T-helper 2 cell treated with Interferon-gamma antibody and Interleukin-4, amounts not matched to agents 100 ng/mL and 5 ng/mL, for 36 hours (primary cell): ENCODE measurements around the gene UBR3. TPM values are rescaled to one million over a fixed set of nuclear protein-coding genes. Genes with fewer than 3 reads are reported as not detected.

ENCODE experiments used
- intact Hi-C: fragments of 100-400 bp; cut with micrococcal nuclease; formaldehyde crosslinking; loops from one replicate; pipeline ENCODE4 v1.15.1; 2023
- total RNA-seq: library from RNA; stranded (reverse); gene quantifications from 2 replicates; pipeline ENCODE4 v1.2.3, GENCODE V29; 2022

UBR3 gene
- total RNA-seq, 1 donor from 2014 or later: 26.7 TPM

GRCh38 chr2:170044751-170045478 lies 217.7 kb downstream of the UBR3 start:
- intact Hi-C loops: no loop called here

- intact Hi-C loops: no loop called here
These were observed 220.2 kb downstream of the UBR3 start for GRCh38 chr2:170047331-170048065.

- intact Hi-C loops: no loop called here
These were observed 224.9 kb downstream of the UBR3 start for GRCh38 chr2:170052151-170052550.

- intact Hi-C loops: no loop called here
These were observed 227.7 kb downstream of the UBR3 start for GRCh38 chr2:170054997-170055396.

- intact Hi-C loops: no loop called here
These were observed 229.6 kb downstream of the UBR3 start for GRCh38 chr2:170056900-170057299.

GRCh38 chr2:170063456-170064235 lies 236.4 kb downstream of the UBR3 start:
- intact Hi-C loops: no loop called here

- intact Hi-C loops: no loop called here
These were observed 243.5 kb downstream of the UBR3 start for GRCh38 chr2:170070778-170071177.

GRCh38 chr2:170073288-170073687 lies 246.0 kb downstream of the UBR3 start:
- intact Hi-C loops: no loop called here

GRCh38 chr2:170076189-170076588 lies 248.9 kb downstream of the UBR3 start:
- intact Hi-C loops: no loop called here

GRCh38 chr2:170077830-170078569 lies 250.7 kb downstream of the UBR3 start:
- intact Hi-C loops: no loop called here

- intact Hi-C loops: no loop called here
These were observed 257.7 kb downstream of the UBR3 start for GRCh38 chr2:170084820-170085491.

- intact Hi-C loops: no loop called here
These were observed 258.9 kb downstream of the UBR3 start for GRCh38 chr2:170086117-170086688.

- intact Hi-C loops: no loop called here
These were observed 259.6 kb downstream of the UBR3 start for GRCh38 chr2:170086751-170087412.

- intact Hi-C loops: no loop called here
These were observed 260.1 kb downstream of the UBR3 start for GRCh38 chr2:170087413-170087793.

GRCh38 chr2:170088776-170089175 lies 261.5 kb downstream of the UBR3 start:
- intact Hi-C loops: no loop called here

- intact Hi-C loops: no loop called here
These were observed 263.0 kb downstream of the UBR3 start for GRCh38 chr2:170090229-170090628.

GRCh38 chr2:170091436-170091835 lies 264.2 kb downstream of the UBR3 start:
- intact Hi-C loops: no loop called here

- intact Hi-C loops: no loop called here
These were observed 265.3 kb downstream of the UBR3 start for GRCh38 chr2:170092436-170093060.

- intact Hi-C loops: no loop called here
These were observed 268.1 kb downstream of the UBR3 start for GRCh38 chr2:170095380-170095779.
